GM12864 (cell line): Measurements from ENCODE around the gene LRPAP1.

Source experiments
- DNase-seq: peaks from one replicate; pipeline ENCODE4 v3.0.0-alpha.2; 2011; ENCODE audit warnings: low read depth
- H3K4me3 ChIP-seq: 2 replicates; pipeline ENCODE4 v1.5.1; 2011; ENCODE audit warnings: mild to moderate bottlenecking, low read depth, low read length, control low read depth
- TF ChIP-seq, protein P1 (sequence below): IDR thresholded peaks from 2 replicates; pipeline ENCODE4 v1.5.1; 2011; ENCODE audit warnings: low read depth, mild to moderate bottlenecking, moderate library complexity, low read length, control low read depth, inconsistent platforms; ENCODE audit errors: missing control alignments

LRPAP1 gene

GRCh38 chr4:3471886-3472285 is 60.3 kb downstream of the LRPAP1 start:
- no peak for DNase-seq

DNA sequence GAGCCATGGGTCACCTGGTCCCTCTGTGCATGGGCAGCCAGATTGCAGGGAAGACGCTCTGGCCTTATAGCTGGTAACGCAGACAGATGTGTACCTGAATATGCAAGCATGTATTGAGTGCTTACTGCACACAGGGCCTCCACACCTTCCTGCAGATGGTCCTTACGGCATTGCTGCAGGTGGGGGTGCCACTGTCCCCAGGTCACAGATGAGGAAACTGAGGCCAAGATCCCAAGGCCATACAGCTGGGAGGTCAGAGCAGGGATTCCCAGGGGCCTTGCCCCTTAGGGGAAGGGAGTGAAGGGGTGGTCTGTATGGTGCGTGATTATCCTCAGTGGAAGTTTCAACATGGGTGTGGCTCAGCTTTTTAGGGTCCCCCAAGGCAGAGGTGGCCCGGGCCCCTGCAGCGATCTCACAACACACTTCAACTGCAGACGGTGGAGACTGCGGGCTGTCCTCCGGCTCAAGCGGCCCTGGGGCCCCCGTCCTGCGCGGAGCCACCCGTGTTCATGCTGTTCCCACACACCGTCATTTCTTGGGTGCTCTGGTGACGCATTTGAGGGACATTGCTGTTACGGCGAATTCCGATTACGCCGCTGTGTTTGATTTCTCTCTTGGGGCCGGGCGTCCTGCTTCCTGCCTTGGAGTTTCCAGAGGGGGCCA is 61.0 kb downstream of the LRPAP1 start:
- no peak for DNase-seq
- TF ChIP-seq, protein P1, sequence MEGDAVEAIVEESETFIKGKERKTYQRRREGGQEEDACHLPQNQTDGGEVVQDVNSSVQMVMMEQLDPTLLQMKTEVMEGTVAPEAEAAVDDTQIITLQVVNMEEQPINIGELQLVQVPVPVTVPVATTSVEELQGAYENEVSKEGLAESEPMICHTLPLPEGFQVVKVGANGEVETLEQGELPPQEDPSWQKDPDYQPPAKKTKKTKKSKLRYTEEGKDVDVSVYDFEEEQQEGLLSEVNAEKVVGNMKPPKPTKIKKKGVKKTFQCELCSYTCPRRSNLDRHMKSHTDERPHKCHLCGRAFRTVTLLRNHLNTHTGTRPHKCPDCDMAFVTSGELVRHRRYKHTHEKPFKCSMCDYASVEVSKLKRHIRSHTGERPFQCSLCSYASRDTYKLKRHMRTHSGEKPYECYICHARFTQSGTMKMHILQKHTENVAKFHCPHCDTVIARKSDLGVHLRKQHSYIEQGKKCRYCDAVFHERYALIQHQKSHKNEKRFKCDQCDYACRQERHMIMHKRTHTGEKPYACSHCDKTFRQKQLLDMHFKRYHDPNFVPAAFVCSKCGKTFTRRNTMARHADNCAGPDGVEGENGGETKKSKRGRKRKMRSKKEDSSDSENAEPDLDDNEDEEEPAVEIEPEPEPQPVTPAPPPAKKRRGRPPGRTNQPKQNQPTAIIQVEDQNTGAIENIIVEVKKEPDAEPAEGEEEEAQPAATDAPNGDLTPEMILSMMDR: no peak
- no peak overlapping the region for H3K4me3 ChIP-seq

More at GRCh38 chr4:3471886-3472285, 60.3 kb downstream of the LRPAP1 start:
- TF ChIP-seq, protein P1: no peak
- no peak overlapping the region for H3K4me3 ChIP-seq

GRCh38 chr4:3470244-3471097 is 61.8 kb downstream of the LRPAP1 start:
- TF ChIP-seq, protein P1: no peak
- H3K4me3 ChIP-seq: no peak overlapping the region
- DNase-seq: no peak

DNA sequence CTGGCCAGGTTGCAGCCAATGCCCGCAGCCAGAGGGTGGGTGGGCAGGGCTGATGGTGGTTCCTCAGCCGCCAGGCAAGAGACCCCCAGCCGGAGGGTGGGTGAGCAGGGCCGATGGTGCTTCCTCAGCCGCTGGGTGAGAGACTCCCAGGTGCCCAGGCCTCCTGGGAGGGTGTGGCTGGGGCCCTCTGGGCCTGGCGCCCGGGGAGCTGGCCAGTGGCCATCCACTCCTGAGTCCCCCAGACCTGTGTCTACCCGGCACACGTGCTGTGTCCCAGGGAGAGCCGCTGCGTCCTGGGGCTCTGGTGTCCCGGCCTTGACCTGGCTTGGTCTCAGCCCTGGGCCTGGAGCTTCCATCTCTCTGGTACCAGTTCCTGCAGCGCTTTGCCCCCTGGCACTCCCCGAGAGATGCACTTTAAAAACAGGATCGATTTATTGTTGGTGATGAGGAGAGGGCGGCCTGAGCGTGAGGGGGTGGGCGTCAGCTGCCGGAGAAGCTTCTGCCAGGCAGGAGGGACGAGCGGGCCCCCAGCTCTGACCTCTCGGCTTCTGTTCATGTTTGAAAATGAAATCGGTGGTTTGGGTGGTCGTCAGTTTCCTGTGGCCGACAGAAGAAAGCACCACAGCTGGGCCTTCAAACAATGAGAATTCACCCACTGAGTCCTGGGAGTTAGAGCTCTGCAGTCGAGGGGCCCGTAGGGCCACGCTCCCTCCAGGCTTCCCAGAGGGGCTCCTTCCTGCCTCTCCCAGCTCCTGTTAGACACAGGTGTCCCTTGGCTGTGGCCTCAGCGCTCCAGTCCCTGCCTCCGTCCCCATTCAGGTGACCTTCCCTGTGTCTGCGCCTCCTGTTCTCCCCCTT is 62.6 kb downstream of the LRPAP1 start:
- TF ChIP-seq, protein P1: no peak
- H3K4me3 ChIP-seq: no peak overlapping the region
- no peak for DNase-seq

- DNase-seq: no peak
- TF ChIP-seq, protein P1: no peak
- no peak overlapping the region for H3K4me3 ChIP-seq
These were observed 63.4 kb downstream of the LRPAP1 start for GRCh38 chr4:3468804-3469203.

GRCh38 chr4:3468154-3468553 is 64.1 kb downstream of the LRPAP1 start:
- no peak overlapping the region for H3K4me3 ChIP-seq
- DNase-seq: no peak
- TF ChIP-seq, protein P1: no peak
